A549 treated with AZD9567 at 1 μM for 4 hours (cell line): Measurements from ENCODE around the gene AMOTL2. TPM values are rescaled to one million over a fixed set of nuclear protein-coding genes. Genes with fewer than 3 reads are reported as not detected.

Experiments
- total RNA-seq: library from RNA; stranded (reverse); fragments of 200-300 nt; extraction: Qiagen RNA extraction; gene quantifications from 5 replicates; pipeline ENCODE4 v1.2.3, GENCODE V29; 2022; ENCODE audit not compliant: insufficient read depth

AMOTL2 gene
- total RNA-seq: 42.3 to 54.2 TPM (median 51.9 TPM) in 5 replicates

DNA sequence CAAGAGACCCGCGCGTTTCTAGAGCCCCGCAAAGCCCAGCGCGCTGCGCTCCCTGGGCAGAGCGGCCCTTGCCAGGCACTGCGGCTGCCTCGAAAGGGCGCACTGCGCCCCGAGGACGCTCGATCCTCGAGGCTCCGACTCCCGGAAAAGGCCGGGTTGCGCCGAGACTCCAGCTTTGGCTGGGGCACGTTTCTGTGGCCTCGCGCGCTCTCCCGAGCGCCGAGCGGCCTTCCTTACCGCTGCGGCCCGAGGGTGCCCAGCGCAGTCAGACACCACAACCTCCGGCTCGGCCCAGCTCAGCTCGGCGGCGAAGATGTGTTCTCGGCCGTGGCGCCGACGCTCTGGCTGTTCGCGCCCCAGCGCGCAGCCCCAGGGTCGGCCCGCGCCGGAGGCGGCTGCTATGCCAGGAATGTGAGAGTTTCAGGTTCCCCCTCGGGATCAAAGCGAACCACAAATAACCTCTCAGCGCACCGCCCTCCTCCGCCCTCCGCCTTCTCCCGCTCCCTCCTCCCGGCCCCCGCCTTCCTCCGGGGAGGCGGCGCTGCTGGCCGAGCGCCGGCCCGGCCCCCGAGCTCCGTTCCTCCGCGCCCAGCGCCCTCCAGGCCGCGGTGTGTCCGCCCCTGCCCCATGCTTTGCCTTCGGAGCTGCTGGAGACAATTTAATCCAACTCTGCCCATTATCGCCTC lies at the start of gene AMOTL2:
Gene AMOTL2, minus strand, starts transcription at position 343 of the 686 bp plus-strand sequence. CDS start 3,014 bp downstream, outside the sequence.

Other genes starting within 250 kb of the AMOTL2 start
- gene RYK, start 123.6 kb downstream of the AMOTL2 start, total RNA-seq: 25.0 to 33.1 TPM (median 28.9 TPM) in 5 replicates
- 44.7 to 69.7 TPM (median 44.8 TPM) in 5 replicates for gene ANAPC13, start 111.5 kb upstream of the AMOTL2 start, total RNA-seq
- 13.2 to 15.7 TPM (median 14.3 TPM) in 5 replicates for gene CEP63, start 111.6 kb upstream of the AMOTL2 start, total RNA-seq